PFSK-1 (cell line): ENCODE data around the gene WASL.

Experiments
- FOXP2 ChIP-seq: optimal IDR thresholded peaks from 2 replicates; pipeline ENCODE3; 2011; ENCODE audit warnings: borderline replicate concordance, control low read depth, inconsistent platforms; ENCODE audit not compliant: insufficient read depth; ENCODE audit errors: extremely low read length, extremely low read depth
- POLR2AphosphoS5 ChIP-seq: IDR thresholded peaks from 2 replicates; pipeline ENCODE4 v1.6.1; 2012; ENCODE audit warnings: low read depth, mild to moderate bottlenecking, control low read depth, low read length, moderate library complexity
- SIN3A ChIP-seq: IDR thresholded peaks from 2 replicates; pipeline ENCODE4 v1.6.1; 2012; ENCODE audit warnings: mild to moderate bottlenecking, low read length, moderate library complexity, borderline replicate concordance; ENCODE audit not compliant: insufficient read depth
- TAF1 ChIP-seq: IDR thresholded peaks from 2 replicates; pipeline ENCODE4 v1.6.1; 2012; ENCODE audit warnings: low read length, control low read depth, borderline replicate concordance; ENCODE audit not compliant: insufficient read depth
- TF ChIP-seq, protein P1 (sequence below), 2 experiments: IDR thresholded peaks; 2 replicates each; pipeline versions ENCODE4 v1.6.1 to v1.8.0; 2011 to 2012; ENCODE audit warnings: low read depth in 2 of 2, low read length in 2 of 2, control low read depth in 1 of 2, inconsistent platforms in 1 of 2, mild to moderate bottlenecking in 1 of 2, moderate library complexity in 1 of 2; ENCODE audit not compliant: insufficient read depth in 1 of 2

DNA sequence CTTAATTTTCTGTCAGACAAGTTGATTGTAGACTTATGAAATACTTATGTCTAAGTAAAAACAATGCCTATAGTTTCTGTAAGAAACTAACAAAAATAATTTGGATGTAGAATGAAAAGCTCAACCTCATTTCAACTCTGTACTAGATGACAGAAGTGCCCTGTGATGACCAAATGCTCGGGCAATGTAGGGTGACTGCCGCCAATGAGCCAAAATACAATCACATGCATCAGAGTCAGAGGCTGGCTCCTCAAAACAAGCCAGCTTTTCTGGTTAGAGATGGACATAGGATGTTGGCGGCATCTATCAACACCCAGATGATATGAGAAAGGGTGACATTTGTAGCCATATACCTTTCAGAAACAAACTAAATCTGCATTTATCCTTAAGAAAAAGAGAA lies 69.2 kb downstream of the WASL start:
- TF ChIP-seq, protein P1, sequence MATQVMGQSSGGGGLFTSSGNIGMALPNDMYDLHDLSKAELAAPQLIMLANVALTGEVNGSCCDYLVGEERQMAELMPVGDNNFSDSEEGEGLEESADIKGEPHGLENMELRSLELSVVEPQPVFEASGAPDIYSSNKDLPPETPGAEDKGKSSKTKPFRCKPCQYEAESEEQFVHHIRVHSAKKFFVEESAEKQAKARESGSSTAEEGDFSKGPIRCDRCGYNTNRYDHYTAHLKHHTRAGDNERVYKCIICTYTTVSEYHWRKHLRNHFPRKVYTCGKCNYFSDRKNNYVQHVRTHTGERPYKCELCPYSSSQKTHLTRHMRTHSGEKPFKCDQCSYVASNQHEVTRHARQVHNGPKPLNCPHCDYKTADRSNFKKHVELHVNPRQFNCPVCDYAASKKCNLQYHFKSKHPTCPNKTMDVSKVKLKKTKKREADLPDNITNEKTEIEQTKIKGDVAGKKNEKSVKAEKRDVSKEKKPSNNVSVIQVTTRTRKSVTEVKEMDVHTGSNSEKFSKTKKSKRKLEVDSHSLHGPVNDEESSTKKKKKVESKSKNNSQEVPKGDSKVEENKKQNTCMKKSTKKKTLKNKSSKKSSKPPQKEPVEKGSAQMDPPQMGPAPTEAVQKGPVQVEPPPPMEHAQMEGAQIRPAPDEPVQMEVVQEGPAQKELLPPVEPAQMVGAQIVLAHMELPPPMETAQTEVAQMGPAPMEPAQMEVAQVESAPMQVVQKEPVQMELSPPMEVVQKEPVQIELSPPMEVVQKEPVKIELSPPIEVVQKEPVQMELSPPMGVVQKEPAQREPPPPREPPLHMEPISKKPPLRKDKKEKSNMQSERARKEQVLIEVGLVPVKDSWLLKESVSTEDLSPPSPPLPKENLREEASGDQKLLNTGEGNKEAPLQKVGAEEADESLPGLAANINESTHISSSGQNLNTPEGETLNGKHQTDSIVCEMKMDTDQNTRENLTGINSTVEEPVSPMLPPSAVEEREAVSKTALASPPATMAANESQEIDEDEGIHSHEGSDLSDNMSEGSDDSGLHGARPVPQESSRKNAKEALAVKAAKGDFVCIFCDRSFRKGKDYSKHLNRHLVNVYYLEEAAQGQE (IDR thresholded peaks at IDR 0.05; ENCODE audit: insufficient read depth in 1 of 2, low read depth in 2 of 2, low read length in 2 of 2) = no peak
- no peak for TF ChIP-seq SIN3A
- no peak for TF ChIP-seq POLR2AphosphoS5
- no peak for TF ChIP-seq FOXP2
- TF ChIP-seq TAF1 = no peak
